OCI-LY7 (cell line): ENCODE measurements around the gene KCMF1. TPM values are rescaled to one million over a fixed set of nuclear protein-coding genes. Genes with fewer than 3 reads are reported as not detected.

Experiments used
- BruUV-seq: library from RNA; stranded (reverse); fragments of 400-500 nt; replicated peaks from 2 replicates; lab custom pipeline; 2021; lab: Mats Ljungman, UMichigan
- CTCF ChIA-PET: fragments of 300-600 bp; sonication (Branson Sonifier 250); formaldehyde crosslinking; loops from one replicate; lab custom pipeline; 2022; ENCODE audit warnings: antibody characterized with exemption; ENCODE audit not compliant: unreplicated experiment; lab: Charles Lee
- POLR2A ChIA-PET: fragments of 300-600 bp; sonication (Branson Sonifier 250); formaldehyde crosslinking; loops from one replicate; lab custom pipeline; 2022; ENCODE audit warnings: antibody characterized with exemption; lab: Charles Lee
- DNase-seq: peaks from one replicate; pipeline ENCODE4 v3.0.0-alpha.2; 2015; ENCODE audit warnings: low spot score
- H2AFZ ChIP-seq: fragments of 200-600 bp; sonication (generic), shearing (Covaris generic); 2 replicates; pipeline ENCODE4 v1.6.1; 2014; ENCODE audit warnings: mild to moderate bottlenecking, antibody characterized with exemption, low read length, moderate library complexity
- H3K27ac ChIP-seq: fragments of 200-600 bp; sonication (generic); 2 replicates; pipeline ENCODE4 v1.5.1; 2014; ENCODE audit warnings: mixed run types, low read depth, mild to moderate bottlenecking, moderate library complexity, low read length, inconsistent platforms; ENCODE audit not compliant: poor library complexity, severe bottlenecking
- H3K36me3 ChIP-seq: fragments of 200-600 bp; sonication (generic); 2 replicates; pipeline ENCODE4 v1.6.1; 2014; ENCODE audit warnings: mild to moderate bottlenecking, antibody characterized with exemption, low read length, moderate library complexity, mixed read lengths; ENCODE audit not compliant: insufficient read depth
- H3K4me1 ChIP-seq: fragments of 200-600 bp; sonication (generic); 2 replicates; pipeline ENCODE4 v1.5.1; 2014; ENCODE audit warnings: mild to moderate bottlenecking, low read length; ENCODE audit not compliant: insufficient read depth, poor library complexity, severe bottlenecking
- H3K4me2 ChIP-seq: fragments of 200-600 bp; sonication (generic); 2 replicates; pipeline ENCODE4 v1.6.1; 2014; ENCODE audit warnings: mild to moderate bottlenecking, low read length
- H3K4me3 ChIP-seq: fragments of 200-600 bp; sonication (generic); 2 replicates; pipeline ENCODE4 v1.5.1; 2014; ENCODE audit warnings: mild to moderate bottlenecking, low read depth, low read length; ENCODE audit not compliant: poor library complexity, severe bottlenecking
- H3K79me2 ChIP-seq: fragments of 200-600 bp; sonication (generic); 2 replicates; pipeline ENCODE4 v1.6.1; 2016; ENCODE audit warnings: low read depth, mild to moderate bottlenecking, low read length, moderate library complexity, mixed read lengths; ENCODE audit not compliant: insufficient read depth
- H3K9me2 ChIP-seq: fragments of 200-600 bp; sonication (generic); 2 replicates; pipeline ENCODE4 v1.6.1; 2016; ENCODE audit warnings: mild to moderate bottlenecking, low read length, mixed read lengths; ENCODE audit not compliant: insufficient read depth
- H3K9me3 ChIP-seq: fragments of 200-600 bp; sonication (generic); 2 replicates; pipeline ENCODE4 v1.6.1; 2014; ENCODE audit warnings: mild to moderate bottlenecking, mixed run types, low read length, mixed read lengths
- H4K20me1 ChIP-seq: fragments of 200-600 bp; sonication (generic); 2 replicates; pipeline ENCODE4 v1.6.1; 2014; ENCODE audit warnings: mild to moderate bottlenecking, antibody characterized with exemption, low read length, moderate library complexity, mixed read lengths; ENCODE audit not compliant: insufficient read depth
- CTCF ChIP-seq: fragments of 200-600 bp; sonication (generic); conservative IDR thresholded peaks from 2 replicates; pipeline ENCODE4 v1.5.1; 2014; ENCODE audit warnings: mild to moderate bottlenecking, antibody characterized with exemption, low read length, moderate library complexity, mixed read lengths
- EZH2phosphoT487 ChIP-seq: fragments of 200-600 bp; sonication (generic); IDR thresholded peaks from 2 replicates; pipeline ENCODE4 v1.6.1; 2018; ENCODE audit warnings: low read depth, borderline replicate concordance, mild to moderate bottlenecking, mixed run types, antibody characterized with exemption, low read length, moderate library complexity, mixed read lengths
- intact Hi-C: fragments of 100-400 bp; cut with micrococcal nuclease; formaldehyde crosslinking; loops from one replicate; pipeline ENCODE4 v1.10.0; 2022; ENCODE audit not compliant: unreplicated experiment
- total RNA-seq, 2 experiments: library from RNA; depleted of rRNA in 1 of 2; stranded (reverse); fragments of >200 nt in 1 of 2; shearing (Covaris generic) in 1 of 2; gene quantifications; 2 replicates each; pipeline ENCODE4 v1.2.3, GENCODE V29; 2014 to 2022

The KCMF1 gene
- total RNA-seq, 2 experiments from 2014 or later: 42.2 to 95.1 TPM

- ChIA-PET POLR2A (interaction anchor here (1.1 to 2.2 kb wide), 4 partner anchors 8 to 117 kb away, joined by 3 to 22 read pairs (median 3); no protein-coding TSS in a partner anchor), CTCF (no interaction called here)
- Histone ChIP-seq H3K4me3 (no peak overlapping the region), H3K79me2 (peaks cover 5% of the 10 kb centered on the region; the same call in 1 of the 2 replicates), H3K9me3 (no peaks in the 10 kb centered on the region), H3K27ac (no peak overlapping the region), H3K36me3 (no peaks in the 10 kb centered on the region), H4K20me1 (no peaks in the 10 kb centered on the region), H2AFZ (no peak overlapping the region), H3K9me2 (no peaks in the 10 kb centered on the region), H3K4me2 (peak overlapping the region; percentile 38), H3K4me1 (peaks cover 21% of the 10 kb centered on the region)
- DNase-seq: no peak
- TF ChIP-seq CTCF (no peak), EZH2phosphoT487 (no peak)
- intact Hi-C loops: no loop called here
- BruUV-seq: no TSS peak
Measured at GRCh38 chr2:84931384-84931821, 39.6 kb upstream of the KCMF1 start.

GRCh38 chr2:84938194-84938879 is 32.6 kb upstream of the KCMF1 start:
- intact Hi-C loops: no loop called here
- H2AFZ ChIP-seq: peak overlapping the region; percentile 61
- H3K4me3 ChIP-seq: peak overlapping the region; percentile 4
- POLR2A ChIA-PET: interaction anchor here (0.5 to 10.8 kb wide), 11 partner anchors 8 to 98 kb away, joined by 3 to 107 read pairs (median 7); partner anchors contain the start of gene KCMF1
- H3K27ac ChIP-seq: peak overlapping the region; percentile 80
- H3K4me1 ChIP-seq: peaks cover 49% of the 10 kb centered on the region
- H3K36me3 ChIP-seq: 0 out of 2 replicates have a peak, but pooled peaks cover 4% of the 10 kb centered on the region
- BruUV-seq: no TSS peak
- peak overlapping the region; percentile 60 for H3K4me2 ChIP-seq
- DNase-seq: no peak
- no peaks in the 10 kb centered on the region for H3K9me2 ChIP-seq
- no peaks in the 10 kb centered on the region for H3K79me2 ChIP-seq
- no peaks in the 10 kb centered on the region for H4K20me1 ChIP-seq
- TF ChIP-seq CTCF (no peak), EZH2phosphoT487 (no peak)
- CTCF ChIA-PET: interaction anchor here (1.4 kb wide), 1 partner anchor 8 kb away, joined by 4 read pairs; no protein-coding TSS in a partner anchor
- no peaks in the 10 kb centered on the region for H3K9me3 ChIP-seq
